ENCODE data around the gene SNAP29.
"Not testable (repeated sequence)": the region's sequence is repeated elsewhere in the genome, so short reads cannot be mapped to it uniquely, and the experiment has no call there.

SNAP29 gene

GRCh38 chr22:20903093-20903492 is 44.3 kb downstream of the SNAP29 start:
- DNase-seq, result no peak

GRCh38 chr22:20904008-20904979 is 45.5 kb downstream of the SNAP29 start:
- no peak for DNase-seq

DNA sequence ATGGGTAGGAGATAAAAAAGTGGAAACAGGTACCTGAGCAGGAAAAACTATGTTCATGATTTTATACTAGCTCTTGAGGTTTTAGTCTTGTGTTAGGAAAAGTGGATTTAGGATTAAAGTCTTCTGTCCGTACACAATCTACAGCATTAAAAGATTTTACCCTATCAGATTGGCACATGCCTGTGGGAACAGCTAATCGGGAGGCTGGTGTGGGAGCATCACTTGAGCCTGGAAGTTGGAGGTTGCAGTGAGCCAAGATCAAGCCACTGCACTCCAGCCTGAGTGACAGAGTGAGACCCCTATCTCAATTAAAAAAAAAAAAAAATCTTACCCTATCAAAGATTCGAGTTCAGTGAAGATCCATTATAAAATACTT is 46.2 kb downstream of the SNAP29 start:
- no peak for DNase-seq

GRCh38 chr22:20905415-20906386 is 46.9 kb downstream of the SNAP29 start:
- no peak for DNase-seq

DNA sequence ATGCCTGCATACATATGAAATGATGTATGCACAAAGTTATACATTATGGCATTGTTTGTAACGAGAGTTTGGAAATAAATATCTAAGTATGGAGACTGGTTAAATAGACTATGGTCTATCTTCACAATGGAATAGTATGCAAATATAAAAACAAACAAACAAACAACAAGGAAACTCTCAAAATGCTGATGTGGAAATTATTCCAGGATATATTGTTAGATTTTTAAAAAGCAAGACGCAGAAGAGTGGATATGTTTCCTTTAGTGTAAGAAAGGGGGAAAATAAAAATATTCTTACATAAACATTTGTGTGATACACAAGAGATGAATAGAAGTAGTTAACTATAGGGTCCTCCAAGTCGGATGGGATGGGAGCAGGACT is 47.6 kb downstream of the SNAP29 start:
- no peak for DNase-seq

DNA sequence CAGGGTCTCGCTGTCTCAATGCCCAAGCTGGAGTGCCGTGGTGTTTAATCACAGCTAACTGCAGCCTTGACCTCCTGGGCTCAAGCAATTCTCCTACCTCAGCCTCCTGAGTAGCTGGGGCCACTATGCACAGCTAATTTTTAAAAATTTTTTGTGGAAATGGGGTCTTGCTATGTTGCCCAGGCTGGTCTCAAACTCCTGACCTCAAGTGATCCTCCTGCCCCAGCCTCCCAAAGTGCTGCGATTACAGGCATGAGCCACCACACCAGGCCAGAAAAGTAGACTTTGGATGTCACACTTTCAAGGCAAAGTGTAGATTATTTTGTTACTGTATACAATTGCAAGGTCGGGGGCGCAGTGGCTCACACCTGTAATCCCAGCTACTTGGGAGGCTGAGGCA is 49.9 kb downstream of the SNAP29 start:
- DNase-seq, result not testable (repeated sequence)

DNA sequence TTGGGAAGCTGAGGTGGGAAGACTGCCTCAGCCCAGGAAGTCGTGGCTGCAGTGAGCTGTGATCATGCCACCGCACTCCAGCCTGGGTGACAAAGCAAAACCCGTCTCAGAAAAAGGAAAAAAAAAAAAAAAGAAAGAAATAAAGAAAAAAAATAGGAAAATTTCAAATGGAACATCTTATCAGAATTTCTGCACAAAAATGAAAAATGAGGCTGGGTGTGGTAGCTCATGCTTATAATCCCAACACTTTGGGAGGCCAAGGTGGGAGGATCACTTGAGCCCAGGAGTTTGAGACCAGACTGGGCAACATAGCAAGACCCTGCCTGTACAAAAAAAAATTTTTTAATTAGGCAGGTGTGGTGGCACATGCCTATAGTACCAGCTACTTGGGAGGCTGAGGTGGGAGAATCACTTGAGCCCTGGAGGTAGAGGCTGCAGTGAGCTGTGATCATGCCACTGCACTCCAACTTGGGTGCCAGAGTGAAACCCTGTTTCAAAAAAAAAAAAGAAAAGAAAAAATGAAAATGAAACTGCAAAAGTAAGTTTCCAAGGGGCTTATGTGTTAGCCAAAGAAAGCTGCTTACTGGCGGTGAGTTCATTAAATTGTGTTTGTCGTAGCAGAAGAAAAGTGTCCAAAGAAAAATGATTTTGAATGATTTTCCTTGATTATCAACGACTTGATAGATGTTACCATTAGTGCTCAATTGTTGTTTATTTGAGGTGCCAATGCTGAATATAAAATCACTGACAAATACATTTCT is 50.9 kb downstream of the SNAP29 start:
- no peak for DNase-seq

GRCh38 chr22:20912494-20912893 is 53.7 kb downstream of the SNAP29 start:
- no peak for DNase-seq

GRCh38 chr22:20916916-20917810 is 58.4 kb downstream of the SNAP29 start, which contains the start of gene CRKL:
CRKL (plus strand) TSS chr22:20917407; CDS start chr22:20917935, 528 bp downstream.
- DNase-seq, result peak; percentile 81

GRCh38 chr22:20918663-20919218 is 59.9 kb downstream of the SNAP29 start:
- no peak for DNase-seq

GRCh38 chr22:20919718-20920117 is 60.9 kb downstream of the SNAP29 start:
- no peak for DNase-seq

DNA sequence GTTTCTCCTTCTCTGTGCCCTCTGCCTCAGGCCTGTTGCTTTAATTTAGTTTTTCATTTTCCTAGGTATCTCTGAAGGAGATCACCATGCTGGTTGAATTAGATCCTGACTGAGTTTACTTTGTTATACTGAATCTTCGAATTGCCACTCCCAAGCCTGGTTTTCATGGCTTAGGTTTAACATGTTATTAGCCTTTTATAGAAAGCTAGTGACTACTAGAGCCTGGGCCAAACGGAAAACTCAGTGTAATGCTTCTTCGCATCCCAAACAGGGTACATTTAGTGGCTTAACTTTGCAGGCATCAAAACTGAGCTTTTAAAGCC is 62.0 kb downstream of the SNAP29 start:
- DNase-seq, result no peak

DNA sequence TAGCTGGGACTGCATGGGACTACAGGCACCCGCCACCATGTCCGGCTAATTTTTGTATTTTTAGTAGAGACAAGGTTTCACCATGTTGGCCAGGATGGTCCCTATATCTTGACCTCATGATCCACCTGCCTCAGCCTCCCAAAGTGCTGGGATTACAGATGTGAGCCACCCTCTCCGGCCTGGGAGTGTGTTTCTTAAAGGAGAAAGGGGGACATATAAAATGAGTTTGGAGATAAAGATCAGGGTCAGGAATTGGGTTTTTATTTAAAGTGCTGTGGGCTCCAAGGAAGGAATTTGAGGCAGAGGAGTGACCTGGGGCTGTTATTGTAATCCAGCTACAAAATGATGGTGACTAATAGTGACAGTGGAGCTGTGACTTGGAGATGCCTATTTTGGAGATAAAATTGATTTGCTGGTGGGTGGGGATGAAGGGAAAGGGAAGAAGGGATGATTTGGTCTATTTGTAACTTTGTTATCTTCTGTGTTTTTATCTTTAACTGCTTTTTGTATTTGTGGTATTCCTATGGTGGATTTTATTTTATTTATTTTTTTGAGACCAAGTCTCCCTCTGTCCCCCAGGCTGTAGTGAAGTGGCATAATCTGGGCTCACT is 63.4 kb downstream of the SNAP29 start:
- DNase-seq, result no peak

- no peak for DNase-seq
These were observed 67.4 kb downstream of the SNAP29 start for GRCh38 chr22:20926243-20926642.

GRCh38 chr22:20927940-20928572 is 69.2 kb downstream of the SNAP29 start:
- no peak for DNase-seq

- no peak for DNase-seq
These were observed 69.8 kb downstream of the SNAP29 start for GRCh38 chr22:20928573-20928967.

DNA sequence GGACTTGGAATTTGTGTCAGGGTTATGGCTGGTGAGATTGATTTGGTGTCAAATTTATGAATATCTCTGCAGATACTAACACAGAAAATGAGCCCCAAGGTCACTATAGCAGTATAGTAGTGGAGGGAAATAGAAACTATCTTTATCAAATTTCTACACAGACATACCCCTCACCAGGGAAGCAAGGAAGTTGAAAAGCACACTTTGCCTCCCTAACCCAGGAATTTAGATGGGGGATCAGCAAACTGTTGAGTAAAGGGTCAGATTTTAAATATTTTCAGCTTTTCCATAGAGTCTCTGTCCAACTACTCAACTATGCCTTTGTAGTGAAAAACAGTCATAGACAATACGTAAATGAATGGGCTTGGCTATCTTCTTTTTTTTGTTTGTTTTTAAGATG is 71.2 kb downstream of the SNAP29 start:
- DNase-seq, result no peak

- DNase-seq, result not testable (repeated sequence)
These were observed 71.6 kb downstream of the SNAP29 start for GRCh38 chr22:20930435-20930834.

- no peak for DNase-seq
These were observed 72.4 kb downstream of the SNAP29 start for GRCh38 chr22:20931126-20931654.

DNA sequence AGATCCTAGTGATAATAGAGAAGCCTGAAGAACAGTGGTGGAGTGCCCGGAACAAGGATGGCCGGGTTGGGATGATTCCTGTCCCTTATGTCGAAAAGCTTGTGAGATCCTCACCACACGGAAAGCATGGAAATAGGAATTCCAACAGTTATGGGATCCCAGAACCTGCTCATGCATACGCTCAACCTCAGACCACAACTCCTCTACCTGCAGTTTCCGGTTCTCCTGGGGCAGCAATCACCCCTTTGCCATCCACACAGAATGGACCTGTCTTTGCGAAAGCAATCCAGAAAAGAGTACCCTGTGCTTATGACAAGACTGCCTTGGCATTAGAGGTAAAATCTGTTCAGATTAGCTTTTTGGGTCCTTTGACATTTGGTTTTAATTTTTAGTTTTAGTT is 75.1 kb downstream of the SNAP29 start:
- DNase-seq, result no peak
